ENCODE measurements around the gene DPP6.

The DPP6 gene

DNA sequence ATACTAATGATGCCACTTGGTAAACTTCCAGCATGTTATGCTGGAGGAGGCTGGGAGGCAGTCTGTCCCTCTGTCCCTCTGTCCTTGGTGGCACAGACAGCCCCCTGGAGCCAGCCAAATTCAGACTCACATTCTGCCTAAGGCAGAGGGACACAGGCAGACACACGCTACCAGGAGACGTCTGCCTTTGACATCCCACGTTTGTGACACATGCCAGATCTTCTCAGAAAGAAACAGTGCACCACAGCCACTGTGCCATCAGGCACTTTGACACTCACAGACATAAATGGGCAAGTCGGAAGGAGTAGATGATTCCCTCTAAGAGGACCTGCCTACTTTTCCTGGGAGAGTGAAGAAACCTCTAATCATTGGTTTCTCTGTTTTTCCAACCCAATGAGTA lies 467.0 kb downstream of the DPP6 start:
- no peaks in the 10 kb centered on the region for H3K79me2 ChIP-seq (ENCODE audit: insufficient read depth, low read depth)
- no peak overlapping the region for H3K9ac ChIP-seq
- no peak overlapping the region for H3K4me3 ChIP-seq (IDR thresholded peaks at IDR 0.05; ENCODE audit: insufficient read depth, low read depth, low read length)
- H3K27ac ChIP-seq = no peak overlapping the region
- H3K36me3 ChIP-seq (ENCODE audit: insufficient read depth) = no peaks in the 10 kb centered on the region
- TF ChIP-seq, protein P1, sequence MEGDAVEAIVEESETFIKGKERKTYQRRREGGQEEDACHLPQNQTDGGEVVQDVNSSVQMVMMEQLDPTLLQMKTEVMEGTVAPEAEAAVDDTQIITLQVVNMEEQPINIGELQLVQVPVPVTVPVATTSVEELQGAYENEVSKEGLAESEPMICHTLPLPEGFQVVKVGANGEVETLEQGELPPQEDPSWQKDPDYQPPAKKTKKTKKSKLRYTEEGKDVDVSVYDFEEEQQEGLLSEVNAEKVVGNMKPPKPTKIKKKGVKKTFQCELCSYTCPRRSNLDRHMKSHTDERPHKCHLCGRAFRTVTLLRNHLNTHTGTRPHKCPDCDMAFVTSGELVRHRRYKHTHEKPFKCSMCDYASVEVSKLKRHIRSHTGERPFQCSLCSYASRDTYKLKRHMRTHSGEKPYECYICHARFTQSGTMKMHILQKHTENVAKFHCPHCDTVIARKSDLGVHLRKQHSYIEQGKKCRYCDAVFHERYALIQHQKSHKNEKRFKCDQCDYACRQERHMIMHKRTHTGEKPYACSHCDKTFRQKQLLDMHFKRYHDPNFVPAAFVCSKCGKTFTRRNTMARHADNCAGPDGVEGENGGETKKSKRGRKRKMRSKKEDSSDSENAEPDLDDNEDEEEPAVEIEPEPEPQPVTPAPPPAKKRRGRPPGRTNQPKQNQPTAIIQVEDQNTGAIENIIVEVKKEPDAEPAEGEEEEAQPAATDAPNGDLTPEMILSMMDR (conservative IDR thresholded peaks at IDR 0.05; ENCODE audit: low read depth, low read length) = no peak
- H3K4me1 ChIP-seq (ENCODE audit: low read depth, poor library complexity, severe bottlenecking) = no peaks in the 10 kb centered on the region
- no peaks in the 10 kb centered on the region for H3K27me3 ChIP-seq (ENCODE audit: insufficient read depth, low read depth)
- no peak overlapping the region for H2AFZ ChIP-seq (ENCODE audit: low read depth)
- H4K20me1 ChIP-seq (ENCODE audit: insufficient read depth) = no peaks in the 10 kb centered on the region
- H3K4me2 ChIP-seq = no peak overlapping the region

DNA sequence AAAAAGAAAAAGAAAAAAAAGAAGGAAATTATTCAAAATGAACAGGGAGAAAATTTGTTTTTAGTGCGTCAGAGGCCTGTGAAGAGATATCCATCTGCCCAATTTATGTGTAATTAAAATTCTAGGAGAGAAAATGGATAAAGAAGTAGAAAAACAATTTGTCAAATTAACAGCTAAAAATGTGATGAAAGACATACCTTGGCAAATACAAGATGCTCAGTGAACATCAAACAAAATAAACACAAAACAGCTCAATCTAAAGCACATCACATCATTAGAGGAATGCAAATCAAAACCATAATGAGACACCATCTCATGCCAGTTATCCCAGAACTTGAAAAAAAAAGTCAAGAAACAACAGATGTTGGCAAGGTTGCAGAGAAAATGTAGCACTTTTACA lies 477.9 kb downstream of the DPP6 start:
- no peak overlapping the region for H3K4me3 ChIP-seq (IDR thresholded peaks at IDR 0.05; ENCODE audit: insufficient read depth, low read depth, low read length)
- H3K4me2 ChIP-seq = no peak overlapping the region
- H3K27me3 ChIP-seq (ENCODE audit: insufficient read depth, low read depth) = no peaks in the 10 kb centered on the region
- H4K20me1 ChIP-seq (ENCODE audit: insufficient read depth) = no peaks in the 10 kb centered on the region
- TF ChIP-seq, protein P1 (conservative IDR thresholded peaks at IDR 0.05; ENCODE audit: low read depth, low read length) = no peak
- H3K27ac ChIP-seq = no peak overlapping the region
- no peak overlapping the region for H2AFZ ChIP-seq (ENCODE audit: low read depth)
- no peaks in the 10 kb centered on the region for H3K36me3 ChIP-seq (ENCODE audit: insufficient read depth)
- H3K4me1 ChIP-seq (ENCODE audit: low read depth, poor library complexity, severe bottlenecking) = no peaks in the 10 kb centered on the region
- H3K79me2 ChIP-seq (ENCODE audit: insufficient read depth, low read depth) = no peaks in the 10 kb centered on the region
- no peak overlapping the region for H3K9ac ChIP-seq

DNA sequence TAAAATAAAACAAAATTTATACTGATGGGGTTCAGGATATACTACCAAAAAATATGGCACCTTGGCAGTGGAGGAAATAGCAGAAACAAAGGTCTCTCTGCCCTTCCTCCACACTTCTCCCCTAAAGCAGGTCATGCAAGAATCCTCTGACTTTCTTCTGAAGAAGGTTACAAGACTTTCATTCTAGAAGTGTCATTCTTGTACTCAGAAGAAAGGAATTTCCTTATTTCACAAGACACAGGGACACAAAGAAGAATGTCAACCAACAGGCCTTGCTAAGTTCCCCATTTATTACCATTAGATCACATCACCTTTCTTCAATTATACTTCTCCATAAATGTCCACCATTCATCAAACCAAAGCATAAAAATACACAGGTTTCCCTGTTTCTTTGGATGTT lies 480.6 kb downstream of the DPP6 start:
- no peaks in the 10 kb centered on the region for H3K79me2 ChIP-seq (ENCODE audit: insufficient read depth, low read depth)
- H3K4me1 ChIP-seq (ENCODE audit: low read depth, poor library complexity, severe bottlenecking) = no peaks in the 10 kb centered on the region
- TF ChIP-seq, protein P1 (conservative IDR thresholded peaks at IDR 0.05; ENCODE audit: low read depth, low read length) = no peak

DNA sequence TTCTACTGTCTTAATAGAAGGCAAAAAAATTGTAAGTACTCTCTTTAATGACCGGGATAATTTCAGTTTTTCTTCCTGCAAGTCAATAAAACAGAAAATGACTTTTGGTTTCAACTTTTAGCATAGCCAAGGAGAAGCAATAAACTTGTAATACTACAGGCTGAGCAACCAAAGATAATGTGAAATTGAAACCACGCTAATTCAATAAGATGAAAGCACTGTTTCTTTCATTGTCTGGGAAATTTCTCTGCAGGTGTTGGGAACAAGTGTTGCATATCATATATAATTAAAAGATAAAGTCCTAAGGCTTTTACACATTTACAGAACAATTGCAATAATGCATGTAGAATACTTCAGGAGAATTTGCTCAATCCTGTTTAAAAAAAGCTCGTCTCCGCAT lies 488.4 kb downstream of the DPP6 start:
- Histone ChIP-seq H3K27me3 (ENCODE audit: insufficient read depth, low read depth) (no peaks in the 10 kb centered on the region), H3K9ac (no peak overlapping the region), H3K36me3 (ENCODE audit: insufficient read depth) (no peaks in the 10 kb centered on the region), H3K4me3 (IDR thresholded peaks at IDR 0.05; ENCODE audit: insufficient read depth, low read depth, low read length) (no peak overlapping the region), H3K79me2 (ENCODE audit: insufficient read depth, low read depth) (no peaks in the 10 kb centered on the region), H3K27ac (no peak overlapping the region), H3K4me1 (ENCODE audit: low read depth, poor library complexity, severe bottlenecking) (no peaks in the 10 kb centered on the region), H2AFZ (ENCODE audit: low read depth) (no peak overlapping the region), H4K20me1 (ENCODE audit: insufficient read depth) (no peaks in the 10 kb centered on the region), H3K4me2 (no peak overlapping the region)
- TF ChIP-seq, protein P1 (conservative IDR thresholded peaks at IDR 0.05; ENCODE audit: low read depth, low read length) = no peak

More for the DNA sequence above, 480.6 kb downstream of the DPP6 start:
- Histone ChIP-seq H3K9ac (no peak overlapping the region), H3K36me3 (ENCODE audit: insufficient read depth) (no peaks in the 10 kb centered on the region), H3K4me2 (no peak overlapping the region), H4K20me1 (ENCODE audit: insufficient read depth) (no peaks in the 10 kb centered on the region), H2AFZ (ENCODE audit: low read depth) (no peak overlapping the region), H3K4me3 (IDR thresholded peaks at IDR 0.05; ENCODE audit: insufficient read depth, low read depth, low read length) (no peak overlapping the region), H3K27me3 (ENCODE audit: insufficient read depth, low read depth) (no peaks in the 10 kb centered on the region), H3K27ac (no peak overlapping the region)
